CMK (cell line): ENCODE measurements around the gene AIMP1.
A peak's percentile ranks its signal among the peaks of the same experiment; 100 is the strongest.
"Not testable (repeated sequence)": the region's sequence is repeated elsewhere in the genome, so short reads cannot be mapped to it uniquely, and the experiment has no call there.

ENCODE experiments used
- DNase-seq: peaks from one replicate; pipeline ENCODE4 v3.0.0-alpha.2; 2010; ENCODE audit warnings: low read depth

AIMP1 gene

GRCh38 chr4:106353786-106354185 lies 37.4 kb downstream of the AIMP1 start:
- no peak for DNase-seq

- DNase-seq: no peak
Measured at GRCh38 chr4:106355193-106355592, 38.8 kb downstream of the AIMP1 start.

- no peak for DNase-seq
Measured at GRCh38 chr4:106358899-106359298, 42.5 kb downstream of the AIMP1 start.

GRCh38 chr4:106362086-106362825 lies 45.9 kb downstream of the AIMP1 start:
- no peak for DNase-seq

GRCh38 chr4:106364282-106364681 lies 47.9 kb downstream of the AIMP1 start:
- no peak for DNase-seq

- DNase-seq: no peak
Measured at GRCh38 chr4:106365613-106366012, 49.3 kb downstream of the AIMP1 start.

- no peak for DNase-seq
Measured at GRCh38 chr4:106366026-106366425, 49.7 kb downstream of the AIMP1 start.

GRCh38 chr4:106367072-106367471 lies 50.7 kb downstream of the AIMP1 start:
- DNase-seq: no peak

GRCh38 chr4:106368678-106369077 lies 52.3 kb downstream of the AIMP1 start, which contains the start of gene GIMD1:
Gene GIMD1 (minus strand): TSS chr4:106368778. CDS start chr4:106367435, 1,343 bp downstream.
- DNase-seq: no peak

GRCh38 chr4:106369456-106370060 lies 53.2 kb downstream of the AIMP1 start:
- peak; percentile 32 for DNase-seq

GRCh38 chr4:106370214-106370613 lies 53.9 kb downstream of the AIMP1 start:
- no peak for DNase-seq

- DNase-seq: no peak
Measured at GRCh38 chr4:106371161-106371560, 54.8 kb downstream of the AIMP1 start.

- DNase-seq: no peak
Measured at GRCh38 chr4:106373026-106373425, 56.7 kb downstream of the AIMP1 start.

GRCh38 chr4:106380179-106380578 lies 63.8 kb downstream of the AIMP1 start:
- no peak for DNase-seq

- DNase-seq: no peak
Measured at GRCh38 chr4:106384878-106385277, 68.5 kb downstream of the AIMP1 start.

- no peak for DNase-seq
Measured at GRCh38 chr4:106385853-106386393, 69.6 kb downstream of the AIMP1 start.

GRCh38 chr4:106395582-106395981 lies 79.2 kb downstream of the AIMP1 start:
- DNase-seq: no peak

- not testable (repeated sequence) for DNase-seq
Measured at GRCh38 chr4:106398898-106399297, 82.5 kb downstream of the AIMP1 start.
